Stomach (tissue), 4 donors: Measurements from ENCODE around the gene OR6C2.
"Not testable (repeated sequence)": the region's sequence is repeated elsewhere in the genome, so short reads cannot be mapped to it uniquely, and the experiment has no call there.

ENCODE experiments used
- CTCF ChIP-seq, 7 experiments: fragments of 450-650 bp in 4 of 7; fragments of 200-600 bp in 3 of 7; sonication (generic) in 3 of 7; IDR thresholded peaks; one replicate each; pipeline ENCODE4 v1.5.1; 2016 to 2019; ENCODE audit warnings: antibody characterized with exemption in 7 of 7, control low read depth in 2 of 7, mild to moderate bottlenecking in 1 of 7
- POLR2A ChIP-seq, 4 donors: fragments of 450-650 bp; IDR thresholded peaks; one replicate each; pipeline ENCODE4 v1.6.1; 2016; ENCODE audit warnings: antibody characterized with exemption in 4 of 4, control low read depth in 2 of 4, mild to moderate bottlenecking in 1 of 4, moderate library complexity in 1 of 4
- POLR2AphosphoS5 ChIP-seq, 3 donors: sonication (generic); formaldehyde crosslinking; IDR thresholded peaks; one replicate each; pipeline ENCODE4 v1.6.1; 2016; ENCODE audit warnings: antibody characterized with exemption in 3 of 3

GRCh38 chr12:55414396-55414823 is 29.5 kb upstream of the OR6C2 start:
- TF ChIP-seq POLR2AphosphoS5, CTCF, POLR2A (IDR thresholded peaks at IDR 0.05): not testable (repeated sequence)
